Effector memory CD4-positive, alpha-beta T cell (primary cell): Measurements from ENCODE around the gene C2orf42.
"Not testable (repeated sequence)": the region's sequence is repeated elsewhere in the genome, so short reads cannot be mapped to it uniquely, and the experiment has no call there.

Experiments used
- DNase-seq, 3 donors: peaks; one replicate each; pipeline ENCODE4 v3.0.0-alpha.2; 2020
- H3K27ac ChIP-seq: 2 replicates; pipeline ENCODE4 v1.7.0; 2013; ENCODE audit warnings: mild to moderate bottlenecking, low read length, moderate library complexity; ENCODE audit not compliant: insufficient read depth, poor library complexity, severe bottlenecking
- H3K27me3 ChIP-seq: replicated peaks from 2 replicates; pipeline ENCODE4 v1.7.0; 2013; ENCODE audit warnings: mild to moderate bottlenecking, low read length; ENCODE audit not compliant: insufficient read depth, control insufficient read depth, poor library complexity, severe bottlenecking
- H3K36me3 ChIP-seq: 2 replicates; pipeline ENCODE4 v1.7.0; 2013; ENCODE audit warnings: mild to moderate bottlenecking, low read length, moderate library complexity; ENCODE audit not compliant: control insufficient read depth, insufficient read depth
- H3K4me1 ChIP-seq: 2 replicates; pipeline ENCODE4 v1.7.0; 2013; ENCODE audit warnings: low read length, mild to moderate bottlenecking; ENCODE audit not compliant: control insufficient read depth, insufficient read depth, poor library complexity, severe bottlenecking
- H3K4me3 ChIP-seq: 2 replicates; pipeline ENCODE4 v1.7.0; 2013; ENCODE audit warnings: low read length, low read depth, mild to moderate bottlenecking; ENCODE audit not compliant: insufficient read depth, poor library complexity, severe bottlenecking
- H3K9me3 ChIP-seq: 2 replicates; pipeline ENCODE4 v1.7.0; 2013; ENCODE audit warnings: mild to moderate bottlenecking, low read length, moderate library complexity; ENCODE audit not compliant: control insufficient read depth

C2orf42 gene

GRCh38 chr2:70122470-70122869, 68.3 kb downstream of the C2orf42 start:
- Histone ChIP-seq H3K4me3 (no peak overlapping the region), H3K27ac (no peak overlapping the region), H3K27me3 (no peaks in the 10 kb centered on the region), H3K9me3 (no peaks in the 10 kb centered on the region), H3K36me3 (no peaks in the 10 kb centered on the region), H3K4me1 (peaks cover 38% of the 10 kb centered on the region)
- DNase-seq = no peak

GRCh38 chr2:70121627-70122372, 69.0 kb downstream of the C2orf42 start:
- Histone ChIP-seq H3K27ac (no peak overlapping the region), H3K27me3 (no peaks in the 10 kb centered on the region), H3K4me1 (peaks cover 32% of the 10 kb centered on the region), H3K4me3 (no peak overlapping the region), H3K36me3 (no peaks in the 10 kb centered on the region), H3K9me3 (no peaks in the 10 kb centered on the region)
- DNase-seq = no peak

GRCh38 chr2:70118798-70119454, 71.9 kb downstream of the C2orf42 start:
- peaks cover 15% of the 10 kb centered on the region for H3K4me1 ChIP-seq
- H3K27me3 ChIP-seq = no peaks in the 10 kb centered on the region
- H3K27ac ChIP-seq = no peak overlapping the region
- no peak overlapping the region for H3K4me3 ChIP-seq
- no peak for DNase-seq
- no peaks in the 10 kb centered on the region for H3K36me3 ChIP-seq
- no peaks in the 10 kb centered on the region for H3K9me3 ChIP-seq

- H3K27me3 ChIP-seq = no peaks in the 10 kb centered on the region
- H3K27ac ChIP-seq = no peak overlapping the region
- H3K4me3 ChIP-seq = no peak overlapping the region
- H3K36me3 ChIP-seq = no peaks in the 10 kb centered on the region
- H3K9me3 ChIP-seq = no peaks in the 10 kb centered on the region
- DNase-seq = no peak
- H3K4me1 ChIP-seq = peaks cover 8% of the 10 kb centered on the region
Measured at GRCh38 chr2:70116936-70117552, 73.8 kb downstream of the C2orf42 start.

- no peaks in the 10 kb centered on the region for H3K27me3 ChIP-seq
- DNase-seq = no peak
- no peak overlapping the region for H3K27ac ChIP-seq
- peaks cover 18% of the 10 kb centered on the region for H3K4me1 ChIP-seq
- no peaks in the 10 kb centered on the region for H3K36me3 ChIP-seq
- H3K9me3 ChIP-seq = no peaks in the 10 kb centered on the region
- no peak overlapping the region for H3K4me3 ChIP-seq
Measured at GRCh38 chr2:70115646-70116442, 75.0 kb downstream of the C2orf42 start.

- H3K9me3 ChIP-seq = no peaks in the 10 kb centered on the region
- no peaks in the 10 kb centered on the region for H3K36me3 ChIP-seq
- H3K4me1 ChIP-seq = peaks cover 33% of the 10 kb centered on the region
- H3K27ac ChIP-seq = no peak overlapping the region
- no peak overlapping the region for H3K4me3 ChIP-seq
- no peaks in the 10 kb centered on the region for H3K27me3 ChIP-seq
- DNase-seq = no peak
Measured at GRCh38 chr2:70113359-70114070, 77.3 kb downstream of the C2orf42 start.

GRCh38 chr2:70111752-70112591, 78.8 kb downstream of the C2orf42 start:
- H3K27me3 ChIP-seq = no peaks in the 10 kb centered on the region
- H3K9me3 ChIP-seq = no peaks in the 10 kb centered on the region
- DNase-seq = no peak
- H3K36me3 ChIP-seq = no peaks in the 10 kb centered on the region
- no peak overlapping the region for H3K27ac ChIP-seq
- H3K4me1 ChIP-seq = peaks cover 41% of the 10 kb centered on the region
- no peak overlapping the region for H3K4me3 ChIP-seq

- peaks cover 39% of the 10 kb centered on the region for H3K4me1 ChIP-seq
- H3K9me3 ChIP-seq, H3K36me3 ChIP-seq, DNase-seq, H3K27ac ChIP-seq, H3K4me3 ChIP-seq, H3K27me3 ChIP-seq: not testable (repeated sequence)
Measured at GRCh38 chr2:70110397-70110796, 80.4 kb downstream of the C2orf42 start.

GRCh38 chr2:70106138-70106537, 84.7 kb downstream of the C2orf42 start:
- not testable (repeated sequence) for H3K27ac ChIP-seq, DNase-seq, H3K9me3 ChIP-seq, H3K36me3 ChIP-seq, H3K27me3 ChIP-seq, H3K4me3 ChIP-seq
- H3K4me1 ChIP-seq = peaks cover 42% of the 10 kb centered on the region
